ENCODE results near the gene GTF2IRD1. TPM values are rescaled to one million over a fixed set of nuclear protein-coding genes. Genes with fewer than 3 reads are reported as not detected.
A peak's percentile ranks its signal among the peaks of the same experiment; 100 is the strongest.
"Not testable (repeated sequence)": the region's sequence is repeated elsewhere in the genome, so short reads cannot be mapped to it uniquely, and the experiment has no call there.

GTF2IRD1 gene
- total and polyA plus RNA-seq, 5 donors from 2014 or later, result 0.16 to 2.4 TPM; not detected in 3

- Histone ChIP-seq H3K4me1 (ENCODE audit: control insufficient read depth, insufficient read depth, low read length, poor library complexity, severe bottlenecking) (no peaks in the 10 kb centered on the region), H3K4me3 (ENCODE audit: low read depth, low read length) (no peak overlapping the region), H3K27me3 (ENCODE audit: control insufficient read depth, insufficient read depth, low read length) (no peaks in the 10 kb centered on the region), H3K36me3 (ENCODE audit: control insufficient read depth, insufficient read depth, low read length) (no peaks in the 10 kb centered on the region), H3K27ac (ENCODE audit: insufficient read depth, low read length, poor library complexity, severe bottlenecking) (no peak overlapping the region), H3K9me3 (ENCODE audit: control insufficient read depth in 2 of 2, low read length in 2 of 2) (peaks cover 0 to 7% of the 10 kb centered on the region in 2 experiments)
- Mint-ChIP-seq H3K9me3 (peaks cover 0 to 3% (median 0%) of the 10 kb centered on the region in 7 donors), H3K4me1 (no peaks in the 10 kb centered on the region), H3K27ac (no peak overlapping the region), H3K4me3 (no peak overlapping the region), H3K36me3 (no peaks in the 10 kb centered on the region), H3K27me3 (no peaks in the 10 kb centered on the region)
- ATAC-seq (ENCODE audit: low read depth in 2 of 2) (no peak), DNase-seq (peak in 1 of 3 donors; percentile 56)
Measured at GRCh38 chr7:74544706-74545469, 91.2 kb downstream of the GTF2IRD1 start.

- ATAC-seq (ENCODE audit: low read depth in 2 of 2) (no peak), DNase-seq (no peak)
- no peaks in the 10 kb centered on the region for H3K36me3 Mint-ChIP-seq
- Histone ChIP-seq H3K4me1 (ENCODE audit: control insufficient read depth, insufficient read depth, low read length, poor library complexity, severe bottlenecking) (no peaks in the 10 kb centered on the region), H3K36me3 (ENCODE audit: control insufficient read depth, insufficient read depth, low read length) (no peaks in the 10 kb centered on the region), H3K27me3 (ENCODE audit: control insufficient read depth, insufficient read depth, low read length) (no peaks in the 10 kb centered on the region), H3K27ac (ENCODE audit: insufficient read depth, low read length, poor library complexity, severe bottlenecking) (no peak overlapping the region), H3K4me3 (ENCODE audit: low read depth, low read length) (no peak overlapping the region), H3K9me3 (ENCODE audit: control insufficient read depth in 2 of 2, low read length in 2 of 2) (peaks cover 0 to 7% of the 10 kb centered on the region in 2 experiments)
- no peaks in the 10 kb centered on the region for H3K4me1 Mint-ChIP-seq
- H3K4me3 Mint-ChIP-seq, result no peak overlapping the region
- H3K27me3 Mint-ChIP-seq, result no peaks in the 10 kb centered on the region
- peaks cover 0 to 4% (median 0%) of the 10 kb centered on the region in 7 donors for H3K9me3 Mint-ChIP-seq
- H3K27ac Mint-ChIP-seq, result no peak overlapping the region
Measured at GRCh38 chr7:74545921-74546320, 92.2 kb downstream of the GTF2IRD1 start.

GRCh38 chr7:74553596-74554012 is 99.9 kb downstream of the GTF2IRD1 start:
- H3K36me3 Mint-ChIP-seq; H3K9me3 ChIP-seq (ENCODE audit: control insufficient read depth in 2 of 2, low read length in 2 of 2); H3K27ac ChIP-seq (ENCODE audit: insufficient read depth, low read length, poor library complexity, severe bottlenecking); H3K4me3 ChIP-seq (ENCODE audit: low read depth, low read length); H3K27me3 Mint-ChIP-seq; H3K4me1 Mint-ChIP-seq; H3K36me3 ChIP-seq (ENCODE audit: control insufficient read depth, insufficient read depth, low read length); H3K4me3 Mint-ChIP-seq; H3K27ac Mint-ChIP-seq; DNase-seq; H3K4me1 ChIP-seq (ENCODE audit: control insufficient read depth, insufficient read depth, low read length, poor library complexity, severe bottlenecking); H3K27me3 ChIP-seq (ENCODE audit: control insufficient read depth, insufficient read depth, low read length); ATAC-seq (ENCODE audit: low read depth in 2 of 2); H3K9me3 Mint-ChIP-seq: not testable (repeated sequence)

GRCh38 chr7:74554178-74554577 is 100.5 kb downstream of the GTF2IRD1 start:
- Mint-ChIP-seq H3K9me3 (peaks cover 0 to 1% (median 0%) of the 10 kb centered on the region in 7 donors), H3K4me1 (no peaks in the 10 kb centered on the region), H3K27ac (no peak overlapping the region), H3K4me3 (no peak overlapping the region), H3K36me3 (no peaks in the 10 kb centered on the region), H3K27me3 (no peaks in the 10 kb centered on the region)
- no peaks in the 10 kb centered on the region for H3K4me1 ChIP-seq (ENCODE audit: control insufficient read depth, insufficient read depth, low read length, poor library complexity, severe bottlenecking)
- H3K27ac ChIP-seq (ENCODE audit: insufficient read depth, low read length, poor library complexity, severe bottlenecking), result no peak overlapping the region
- DNase-seq (no peak), ATAC-seq (ENCODE audit: low read depth in 2 of 2) (no peak)
- no peaks in the 10 kb centered on the region for H3K27me3 ChIP-seq (ENCODE audit: control insufficient read depth, insufficient read depth, low read length)
- no peak overlapping the region for H3K4me3 ChIP-seq (ENCODE audit: low read depth, low read length)
- no peaks in the 10 kb centered on the region for H3K9me3 ChIP-seq (ENCODE audit: control insufficient read depth in 2 of 2, low read length in 2 of 2)
- H3K36me3 ChIP-seq (ENCODE audit: control insufficient read depth, insufficient read depth, low read length), result no peaks in the 10 kb centered on the region

GRCh38 chr7:74560086-74560719 is 106.5 kb downstream of the GTF2IRD1 start:
- Histone ChIP-seq H3K27me3 (ENCODE audit: control insufficient read depth, insufficient read depth, low read length) (no peaks in the 10 kb centered on the region), H3K4me1 (ENCODE audit: control insufficient read depth, insufficient read depth, low read length, poor library complexity, severe bottlenecking) (no peaks in the 10 kb centered on the region), H3K27ac (ENCODE audit: insufficient read depth, low read length, poor library complexity, severe bottlenecking) (no peak overlapping the region), H3K9me3 (ENCODE audit: control insufficient read depth in 2 of 2, low read length in 2 of 2) (no peaks in the 10 kb centered on the region), H3K36me3 (ENCODE audit: control insufficient read depth, insufficient read depth, low read length) (no peaks in the 10 kb centered on the region), H3K4me3 (ENCODE audit: low read depth, low read length) (no peak overlapping the region)
- H3K9me3 Mint-ChIP-seq, result no peaks in the 10 kb centered on the region
- H3K36me3 Mint-ChIP-seq, result no peaks in the 10 kb centered on the region
- H3K4me3 Mint-ChIP-seq, result no peak overlapping the region
- H3K27ac Mint-ChIP-seq, result no peak overlapping the region
- DNase-seq, result no peak
- ATAC-seq (ENCODE audit: low read depth in 2 of 2), result no peak
- H3K4me1 Mint-ChIP-seq, result no peaks in the 10 kb centered on the region
- no peaks in the 10 kb centered on the region for H3K27me3 Mint-ChIP-seq

- Mint-ChIP-seq H3K9me3 (no peaks in the 10 kb centered on the region), H3K27ac (no peak overlapping the region)
Measured at GRCh38 chr7:74561898-74562613, 108.3 kb downstream of the GTF2IRD1 start.

GRCh38 chr7:74563639-74564038 is 109.9 kb downstream of the GTF2IRD1 start:
- not testable (repeated sequence) for DNase-seq; H3K9me3 ChIP-seq (ENCODE audit: control insufficient read depth in 2 of 2, low read length in 2 of 2); H3K4me3 Mint-ChIP-seq; H3K4me1 ChIP-seq (ENCODE audit: control insufficient read depth, insufficient read depth, low read length, poor library complexity, severe bottlenecking); H3K27me3 Mint-ChIP-seq; H3K27ac ChIP-seq (ENCODE audit: insufficient read depth, low read length, poor library complexity, severe bottlenecking); H3K27me3 ChIP-seq (ENCODE audit: control insufficient read depth, insufficient read depth, low read length); H3K9me3 Mint-ChIP-seq; H3K4me3 ChIP-seq (ENCODE audit: low read depth, low read length); ATAC-seq (ENCODE audit: low read depth in 2 of 2); H3K36me3 Mint-ChIP-seq; H3K36me3 ChIP-seq (ENCODE audit: control insufficient read depth, insufficient read depth, low read length); H3K27ac Mint-ChIP-seq; H3K4me1 Mint-ChIP-seq

More at GRCh38 chr7:74561898-74562613, 108.3 kb downstream of the GTF2IRD1 start:
- Histone ChIP-seq H3K27me3 (ENCODE audit: control insufficient read depth, insufficient read depth, low read length) (no peaks in the 10 kb centered on the region), H3K36me3 (ENCODE audit: control insufficient read depth, insufficient read depth, low read length) (no peaks in the 10 kb centered on the region), H3K4me1 (ENCODE audit: control insufficient read depth, insufficient read depth, low read length, poor library complexity, severe bottlenecking) (no peaks in the 10 kb centered on the region), H3K9me3 (ENCODE audit: control insufficient read depth in 2 of 2, low read length in 2 of 2) (no peaks in the 10 kb centered on the region), H3K4me3 (ENCODE audit: low read depth, low read length) (no peak overlapping the region), H3K27ac (ENCODE audit: insufficient read depth, low read length, poor library complexity, severe bottlenecking) (no peak overlapping the region)
- ATAC-seq (ENCODE audit: low read depth in 2 of 2) (no peak), DNase-seq (no peak)
- Mint-ChIP-seq H3K36me3 (no peaks in the 10 kb centered on the region), H3K27me3 (no peaks in the 10 kb centered on the region), H3K4me1 (no peaks in the 10 kb centered on the region), H3K4me3 (no peak overlapping the region)

Data from CD4-positive, CD25-positive, alpha-beta regulatory T cell (primary cell).